GM04504 (cell line): ENCODE results near the gene PLA2G15.

Source experiments
- DNase-seq: peaks from one replicate; pipeline ENCODE4 v3.0.0-alpha.2; 2012; ENCODE audit warnings: low read depth

Gene PLA2G15

GRCh38 chr16:68244903-68245853 lies at the start of gene PLA2G15:
Gene PLA2G15 (plus strand): TSS chr16:68245373. CDS start chr16:68245427, 54 bp downstream.
- DNase-seq: peak; percentile 86

GRCh38 chr16:68197250-68197649 lies 47.9 kb upstream of the PLA2G15 start:
- DNase-seq: peak; percentile 10

GRCh38 chr16:68200088-68200783 lies 44.9 kb upstream of the PLA2G15 start:
- DNase-seq: no peak

GRCh38 chr16:68202091-68202519 lies 43.1 kb upstream of the PLA2G15 start:
- no peak for DNase-seq

- DNase-seq: no peak
These were observed 38.9 kb upstream of the PLA2G15 start for GRCh38 chr16:68206245-68206644.

GRCh38 chr16:68214726-68215125 lies 30.4 kb upstream of the PLA2G15 start:
- no peak for DNase-seq

- no peak for DNase-seq
These were observed 29.9 kb upstream of the PLA2G15 start for GRCh38 chr16:68215302-68215701.

- DNase-seq: no peak
These were observed 28.9 kb upstream of the PLA2G15 start for GRCh38 chr16:68216240-68216639.

GRCh38 chr16:68217506-68217905 lies 27.7 kb upstream of the PLA2G15 start:
- DNase-seq: no peak

- no peak for DNase-seq
These were observed 25.3 kb upstream of the PLA2G15 start for GRCh38 chr16:68219725-68220351.

GRCh38 chr16:68223072-68223471 lies 22.1 kb upstream of the PLA2G15 start:
- DNase-seq: no peak

- DNase-seq: no peak
These were observed 19.1 kb upstream of the PLA2G15 start for GRCh38 chr16:68226116-68226515.

- no peak for DNase-seq
These were observed 17.9 kb upstream of the PLA2G15 start for GRCh38 chr16:68227183-68227793.

GRCh38 chr16:68227850-68228553 lies 17.2 kb upstream of the PLA2G15 start:
- no peak for DNase-seq

GRCh38 chr16:68228652-68229051 lies 16.5 kb upstream of the PLA2G15 start:
- DNase-seq: no peak

GRCh38 chr16:68229431-68230175 lies 15.6 kb upstream of the PLA2G15 start:
- peak; percentile 47 for DNase-seq

GRCh38 chr16:68230176-68230571 lies 15.0 kb upstream of the PLA2G15 start:
- no peak for DNase-seq

GRCh38 chr16:68230956-68231355 lies 14.2 kb upstream of the PLA2G15 start:
- DNase-seq: no peak

- DNase-seq: no peak
These were observed 13.6 kb upstream of the PLA2G15 start for GRCh38 chr16:68231384-68232136.

- no peak for DNase-seq
These were observed 12.8 kb upstream of the PLA2G15 start for GRCh38 chr16:68232335-68232734.
